ENCODE measurements around the gene ARSG. TPM values are rescaled to one million over a fixed set of nuclear protein-coding genes. Genes with fewer than 3 reads are reported as not detected.
"Not testable (repeated sequence)": the region's sequence is repeated elsewhere in the genome, so short reads cannot be mapped to it uniquely, and the experiment has no call there.

ARSG gene
- total RNA-seq, 1 donor from 2014 or later, result 19.5 TPM

- Histone ChIP-seq H3K9ac (no peak overlapping the region), H4K20me1 (ENCODE audit: low read depth) (no peaks in the 10 kb centered on the region), H3K4me3 (no peak overlapping the region), H3K27me3 (no peaks in the 10 kb centered on the region), H3F3A (ENCODE audit: low read depth) (no peaks in the 10 kb centered on the region), H3K4me1 (no peaks in the 10 kb centered on the region), H3K4me2 (no peak overlapping the region), H3K79me2 (ENCODE audit: low read depth) (no peaks in the 10 kb centered on the region), H3K9me3 (ENCODE audit: low read depth) (peaks cover 6% of the 10 kb centered on the region), H3K27ac (no peak overlapping the region), H3K36me3 (no peaks in the 10 kb centered on the region), H2AFZ (replicated peaks) (no peak overlapping the region)
- TF ChIP-seq CTCF (IDR thresholded peaks at IDR 0.05), result no peak
- TF ChIP-seq EZH2 (IDR thresholded peaks at IDR 0.05), result no peak
- no peak for TF ChIP-seq EZH2phosphoT487 (IDR thresholded peaks at IDR 0.05)
- Mint-ChIP-seq H3K4me1 (no peaks in the 10 kb centered on the region), H3K4me3 (no peak overlapping the region), H3K9me3 (peaks cover 12% of the 10 kb centered on the region), H3K27ac (no peak overlapping the region), H3K36me3 (peaks cover 4% of the 10 kb centered on the region), H3K27me3 (ENCODE audit: insufficient read depth, low read depth) (peaks cover 10% of the 10 kb centered on the region)
- no peak for DNase-seq (ENCODE audit: low spot score)
These were observed 17.6 kb upstream of the ARSG start for GRCh38 chr17:68273722-68274121.

GRCh38 chr17:68276339-68276738 lies 15.0 kb upstream of the ARSG start:
- not testable (repeated sequence) for H3F3A ChIP-seq (ENCODE audit: low read depth); H3K36me3 Mint-ChIP-seq; H2AFZ ChIP-seq (replicated peaks); H4K20me1 ChIP-seq (ENCODE audit: low read depth); H3K27ac ChIP-seq; H3K4me1 Mint-ChIP-seq; H3K27me3 Mint-ChIP-seq (ENCODE audit: insufficient read depth, low read depth); H3K9ac ChIP-seq; DNase-seq (ENCODE audit: low spot score); H3K27me3 ChIP-seq; H3K4me2 ChIP-seq; H3K79me2 ChIP-seq (ENCODE audit: low read depth); H3K27ac Mint-ChIP-seq; H3K9me3 ChIP-seq (ENCODE audit: low read depth); H3K4me1 ChIP-seq; H3K4me3 ChIP-seq; H3K4me3 Mint-ChIP-seq; H3K36me3 ChIP-seq
- peaks cover 25% of the 10 kb centered on the region for H3K9me3 Mint-ChIP-seq

GRCh38 chr17:68277807-68278206 lies 13.5 kb upstream of the ARSG start:
- Histone ChIP-seq H3K27me3 (no peaks in the 10 kb centered on the region), H3K36me3 (no peaks in the 10 kb centered on the region), H4K20me1 (ENCODE audit: low read depth) (no peaks in the 10 kb centered on the region), H3K4me2 (no peak overlapping the region), H3K9ac (no peak overlapping the region), H3K79me2 (ENCODE audit: low read depth) (no peaks in the 10 kb centered on the region), H3K4me3 (no peak overlapping the region), H3K9me3 (ENCODE audit: low read depth) (peaks cover 6% of the 10 kb centered on the region), H3F3A (ENCODE audit: low read depth) (no peaks in the 10 kb centered on the region), H2AFZ (replicated peaks) (no peak overlapping the region), H3K4me1 (no peaks in the 10 kb centered on the region), H3K27ac (no peak overlapping the region)
- H3K4me1 Mint-ChIP-seq, result no peaks in the 10 kb centered on the region
- DNase-seq (ENCODE audit: low spot score), result no peak
- H3K9me3 Mint-ChIP-seq, result peaks cover 25% of the 10 kb centered on the region
- H3K4me3 Mint-ChIP-seq, result no peak overlapping the region
- H3K36me3 Mint-ChIP-seq, result peaks cover 10% of the 10 kb centered on the region
- H3K27ac Mint-ChIP-seq, result no peak overlapping the region
- peaks cover 7% of the 10 kb centered on the region for H3K27me3 Mint-ChIP-seq (ENCODE audit: insufficient read depth, low read depth)
- TF ChIP-seq EZH2 (IDR thresholded peaks at IDR 0.05) (no peak), EZH2phosphoT487 (IDR thresholded peaks at IDR 0.05) (no peak), CTCF (IDR thresholded peaks at IDR 0.05) (no peak)

GRCh38 chr17:68281965-68282364 lies 9.3 kb upstream of the ARSG start:
- not testable (repeated sequence) for H3F3A ChIP-seq (ENCODE audit: low read depth); H3K4me2 ChIP-seq; H4K20me1 ChIP-seq (ENCODE audit: low read depth); H3K9ac ChIP-seq; H3K4me1 Mint-ChIP-seq; H3K36me3 Mint-ChIP-seq; H3K4me1 ChIP-seq; H3K27ac Mint-ChIP-seq; H3K27me3 Mint-ChIP-seq (ENCODE audit: insufficient read depth, low read depth); H3K79me2 ChIP-seq (ENCODE audit: low read depth); H3K36me3 ChIP-seq; H3K27me3 ChIP-seq; H3K4me3 Mint-ChIP-seq; H3K9me3 ChIP-seq (ENCODE audit: low read depth); H2AFZ ChIP-seq (replicated peaks); H3K4me3 ChIP-seq; DNase-seq (ENCODE audit: low spot score); H3K27ac ChIP-seq
- peaks cover 22% of the 10 kb centered on the region for H3K9me3 Mint-ChIP-seq
